ENCODE data around the gene CISD1. TPM values are rescaled to one million over a fixed set of nuclear protein-coding genes. Genes with fewer than 3 reads are reported as not detected.

Gene CISD1
- total RNA-seq, 1 donor from 2014 or later: 41.4 TPM

DNA sequence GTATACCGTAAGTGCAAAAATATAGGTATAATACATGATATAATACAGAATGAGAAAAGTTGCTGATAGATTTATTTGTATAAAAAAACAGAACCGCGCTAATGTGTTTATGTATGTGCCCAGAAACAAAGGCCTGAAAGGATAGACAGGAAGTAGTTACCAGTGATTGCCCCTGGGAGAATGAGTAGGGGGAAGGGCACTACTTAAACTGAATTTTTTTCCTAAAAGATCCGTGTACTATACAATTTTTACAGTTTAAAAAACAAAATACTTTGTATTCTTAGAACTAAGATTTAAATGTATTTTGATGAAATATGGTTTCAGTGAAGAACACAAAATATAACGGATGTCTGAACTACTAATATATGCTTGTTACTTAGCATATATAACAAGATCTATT lies 4.2 kb upstream of the CISD1 start:
- Mint-ChIP-seq H3K9me3 (no peaks in the 10 kb centered on the region), H3K4me1 (ENCODE audit: unreplicated experiment) (peaks cover 25% of the 10 kb centered on the region), H3K27ac (no peak overlapping the region)

DNA sequence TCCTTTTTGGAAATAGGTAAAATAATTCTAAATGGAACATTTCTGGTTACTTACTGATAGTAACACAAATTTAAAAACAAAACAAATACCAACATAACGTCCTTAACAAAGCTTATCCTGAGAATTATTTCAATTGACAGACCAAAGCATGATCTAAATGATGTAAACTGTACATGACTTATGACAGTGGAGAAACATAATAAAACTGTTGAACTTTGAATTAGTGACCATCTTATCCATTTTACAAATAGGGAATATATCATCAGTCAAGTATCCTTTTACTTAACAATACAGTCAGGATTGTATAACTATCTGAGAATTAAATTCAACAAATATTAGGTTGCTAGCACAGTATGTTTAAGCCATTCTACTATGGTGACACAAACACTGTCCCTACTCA lies 3.7 kb upstream of the CISD1 start:
- Mint-ChIP-seq H3K27ac (peak overlapping the region; percentile 69), H3K4me3 (peak overlapping the region; percentile 99), H3K9me3 (no peaks in the 10 kb centered on the region), H3K36me3 (no peaks in the 10 kb centered on the region), H3K27me3 (no peaks in the 10 kb centered on the region), H3K4me1 (ENCODE audit: unreplicated experiment) (peaks cover 25% of the 10 kb centered on the region)
- no peak for TF ChIP-seq CTCF (conservative IDR thresholded peaks at IDR 0.05)
- no peak for DNase-seq (ENCODE audit: extremely low spot score, unreplicated experiment)

More for the DNA sequence above, 4.2 kb upstream of the CISD1 start:
- H3K27me3 Mint-ChIP-seq: no peaks in the 10 kb centered on the region
- no peaks in the 10 kb centered on the region for H3K36me3 Mint-ChIP-seq
- H3K4me3 Mint-ChIP-seq: peak overlapping the region; percentile 99
- no peak for TF ChIP-seq CTCF (conservative IDR thresholded peaks at IDR 0.05)
- DNase-seq (ENCODE audit: extremely low spot score, unreplicated experiment): no peak

- Mint-ChIP-seq H3K4me3 (peak overlapping the region; percentile 99), H3K36me3 (no peaks in the 10 kb centered on the region), H3K27me3 (no peaks in the 10 kb centered on the region), H3K27ac (peak overlapping the region; percentile 99), H3K9me3 (no peaks in the 10 kb centered on the region), H3K4me1 (ENCODE audit: unreplicated experiment) (peaks cover 30% of the 10 kb centered on the region)
- no peak for DNase-seq (ENCODE audit: extremely low spot score, unreplicated experiment)
- TF ChIP-seq CTCF (conservative IDR thresholded peaks at IDR 0.05): no peak
Measured at GRCh38 chr10:58266003-58266825, 2.7 kb upstream of the CISD1 start.

- Mint-ChIP-seq H3K4me1 (ENCODE audit: unreplicated experiment) (peaks cover 30% of the 10 kb centered on the region), H3K27me3 (no peaks in the 10 kb centered on the region), H3K4me3 (peak overlapping the region; percentile 99), H3K27ac (peak overlapping the region; percentile 99), H3K9me3 (no peaks in the 10 kb centered on the region), H3K36me3 (peaks cover 4% of the 10 kb centered on the region)
- DNase-seq (ENCODE audit: extremely low spot score, unreplicated experiment): peak; percentile 72
- no peak for TF ChIP-seq CTCF (conservative IDR thresholded peaks at IDR 0.05)
Measured at GRCh38 chr10:58266826-58267712, 1.9 kb upstream of the CISD1 start.

DNA sequence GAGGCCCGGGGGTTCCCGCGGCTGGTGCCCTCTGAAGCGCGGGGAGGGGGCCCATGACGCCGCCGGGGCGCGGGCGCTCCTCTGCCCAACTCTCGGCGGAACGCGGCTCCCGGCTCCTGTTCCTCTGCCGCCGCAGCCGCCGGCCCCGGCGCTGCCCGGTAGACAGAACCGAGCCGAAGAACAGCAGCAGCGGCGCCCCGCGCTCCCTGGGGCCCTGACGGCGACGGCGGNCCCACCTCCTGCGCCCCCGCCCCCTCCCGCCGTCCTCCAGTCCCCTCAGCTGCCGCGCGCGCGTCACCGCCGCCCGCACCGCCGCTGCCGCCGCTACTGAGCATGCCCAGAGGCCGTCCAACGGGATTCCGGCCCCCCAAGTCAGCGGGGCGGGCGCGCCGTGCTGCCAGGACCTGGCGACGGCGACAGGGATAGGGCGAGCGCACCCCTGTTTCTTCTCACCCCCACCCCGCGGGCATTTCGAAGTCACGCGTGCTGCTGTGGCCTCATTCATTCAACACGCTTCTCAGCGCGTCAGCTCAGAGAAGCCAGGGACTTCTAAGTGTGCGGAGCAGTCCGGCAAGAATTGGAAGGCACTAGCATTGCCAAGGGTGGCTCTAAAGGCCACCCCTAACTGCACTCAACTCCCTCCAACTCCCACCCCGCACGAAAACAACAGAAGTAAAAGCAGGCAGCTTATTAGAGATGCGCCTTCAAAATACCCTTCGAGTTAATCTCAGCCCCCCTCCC lies 1.1 kb upstream of the CISD1 start, which contains the start of gene IPMK:
Gene IPMK, minus strand, starts transcription at position 182 of the 741 bp plus-strand sequence. CDS start 283 bp downstream, outside the sequence.
- Mint-ChIP-seq H3K27ac (peak within 1 kb of the TSS; percentile 99), H3K36me3 (peaks cover 5% of the 10 kb centered on the region), H3K4me3 (peak within 1 kb of the TSS; percentile 99), H3K27me3 (no peaks in the 10 kb centered on the region), H3K9me3 (no peaks in the 10 kb centered on the region), H3K4me1 (ENCODE audit: unreplicated experiment) (peaks cover 30% of the 10 kb centered on the region)
- DNase-seq (ENCODE audit: extremely low spot score, unreplicated experiment): peak; percentile 92
- no peak for TF ChIP-seq CTCF (conservative IDR thresholded peaks at IDR 0.05)
